Measurements from ENCODE around the gene GGA3.

GGA3 gene

DNA sequence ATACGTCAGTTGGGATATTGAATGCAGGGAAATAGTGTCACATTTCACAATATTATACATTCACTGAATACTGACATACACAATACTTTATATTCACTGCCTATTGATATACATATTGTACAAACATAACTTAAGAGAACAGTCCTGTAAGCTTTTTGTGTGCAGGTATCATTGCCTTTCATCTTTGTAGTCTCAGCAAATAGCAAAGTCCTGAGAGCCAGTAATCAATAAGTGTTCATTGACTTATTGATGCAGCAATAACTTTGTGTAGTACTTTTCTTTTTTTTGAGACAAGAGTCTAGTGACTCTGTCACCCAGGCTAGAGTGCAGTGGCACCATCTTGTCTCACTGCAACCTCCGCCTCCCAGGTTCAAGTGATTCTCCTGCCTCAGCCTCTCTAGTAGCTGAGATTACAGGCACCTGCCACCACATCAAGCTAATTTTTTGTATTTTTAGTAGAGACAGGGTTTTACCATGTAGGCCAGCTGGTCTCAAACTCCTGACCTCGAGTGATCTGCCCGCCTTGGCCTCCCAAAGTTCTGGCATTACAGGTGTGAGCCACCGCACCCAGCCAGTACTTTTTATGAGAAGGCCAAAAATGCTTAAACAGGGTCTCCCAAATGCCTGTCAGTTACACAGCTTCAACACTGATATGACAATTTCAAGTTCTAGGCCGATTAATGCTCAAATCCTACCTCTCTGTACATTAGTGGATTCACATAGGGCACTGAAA, 61.4 kb downstream of the GGA3 start:
- TF ChIP-seq TAF1 (IDR thresholded peaks at IDR 0.05; ENCODE audit: low read depth): no peak
- no peak for TF ChIP-seq NFIC (IDR thresholded peaks at IDR 0.05)
- no peak for TF ChIP-seq EGR1 (IDR thresholded peaks at IDR 0.05)

DNA sequence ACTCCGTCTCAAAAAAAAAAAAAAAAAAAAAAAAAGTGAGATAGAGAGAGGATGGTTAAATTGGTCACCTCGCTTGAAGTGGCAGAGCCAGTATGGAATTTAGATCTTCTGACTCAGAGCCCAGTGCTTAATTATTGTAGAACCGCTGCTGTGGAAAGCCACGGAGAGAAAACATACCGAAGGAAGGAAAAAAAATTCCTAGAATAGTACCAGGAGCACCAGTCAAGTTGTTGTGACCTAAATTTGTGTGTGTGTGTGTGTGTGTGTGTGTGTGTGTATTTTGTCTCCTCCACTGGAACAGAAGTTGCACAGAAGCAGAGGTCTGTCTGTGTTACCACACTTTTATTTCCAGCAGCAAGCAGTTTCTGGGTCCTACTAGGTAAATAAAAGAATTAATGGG, 66.5 kb downstream of the GGA3 start:
- no peak for TF ChIP-seq TCF12 (IDR thresholded peaks at IDR 0.05; ENCODE audit: low read depth)
- no peak for TF ChIP-seq CREB1 (IDR thresholded peaks at IDR 0.05; ENCODE audit: low read depth)
- no peak for TF ChIP-seq EP300 (IDR thresholded peaks at IDR 0.05; ENCODE audit: borderline replicate concordance)
- no peak for TF ChIP-seq CEBPB (IDR thresholded peaks at IDR 0.05)
- no peak for TF ChIP-seq ZBTB7A (IDR thresholded peaks at IDR 0.05; ENCODE audit: low read depth)
- TF ChIP-seq, protein P1, sequence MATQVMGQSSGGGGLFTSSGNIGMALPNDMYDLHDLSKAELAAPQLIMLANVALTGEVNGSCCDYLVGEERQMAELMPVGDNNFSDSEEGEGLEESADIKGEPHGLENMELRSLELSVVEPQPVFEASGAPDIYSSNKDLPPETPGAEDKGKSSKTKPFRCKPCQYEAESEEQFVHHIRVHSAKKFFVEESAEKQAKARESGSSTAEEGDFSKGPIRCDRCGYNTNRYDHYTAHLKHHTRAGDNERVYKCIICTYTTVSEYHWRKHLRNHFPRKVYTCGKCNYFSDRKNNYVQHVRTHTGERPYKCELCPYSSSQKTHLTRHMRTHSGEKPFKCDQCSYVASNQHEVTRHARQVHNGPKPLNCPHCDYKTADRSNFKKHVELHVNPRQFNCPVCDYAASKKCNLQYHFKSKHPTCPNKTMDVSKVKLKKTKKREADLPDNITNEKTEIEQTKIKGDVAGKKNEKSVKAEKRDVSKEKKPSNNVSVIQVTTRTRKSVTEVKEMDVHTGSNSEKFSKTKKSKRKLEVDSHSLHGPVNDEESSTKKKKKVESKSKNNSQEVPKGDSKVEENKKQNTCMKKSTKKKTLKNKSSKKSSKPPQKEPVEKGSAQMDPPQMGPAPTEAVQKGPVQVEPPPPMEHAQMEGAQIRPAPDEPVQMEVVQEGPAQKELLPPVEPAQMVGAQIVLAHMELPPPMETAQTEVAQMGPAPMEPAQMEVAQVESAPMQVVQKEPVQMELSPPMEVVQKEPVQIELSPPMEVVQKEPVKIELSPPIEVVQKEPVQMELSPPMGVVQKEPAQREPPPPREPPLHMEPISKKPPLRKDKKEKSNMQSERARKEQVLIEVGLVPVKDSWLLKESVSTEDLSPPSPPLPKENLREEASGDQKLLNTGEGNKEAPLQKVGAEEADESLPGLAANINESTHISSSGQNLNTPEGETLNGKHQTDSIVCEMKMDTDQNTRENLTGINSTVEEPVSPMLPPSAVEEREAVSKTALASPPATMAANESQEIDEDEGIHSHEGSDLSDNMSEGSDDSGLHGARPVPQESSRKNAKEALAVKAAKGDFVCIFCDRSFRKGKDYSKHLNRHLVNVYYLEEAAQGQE (IDR thresholded peaks at IDR 0.05; ENCODE audit: low read depth): no peak
- no peak for TF ChIP-seq YY1 (IDR thresholded peaks at IDR 0.05; ENCODE audit: low read depth)

DNA sequence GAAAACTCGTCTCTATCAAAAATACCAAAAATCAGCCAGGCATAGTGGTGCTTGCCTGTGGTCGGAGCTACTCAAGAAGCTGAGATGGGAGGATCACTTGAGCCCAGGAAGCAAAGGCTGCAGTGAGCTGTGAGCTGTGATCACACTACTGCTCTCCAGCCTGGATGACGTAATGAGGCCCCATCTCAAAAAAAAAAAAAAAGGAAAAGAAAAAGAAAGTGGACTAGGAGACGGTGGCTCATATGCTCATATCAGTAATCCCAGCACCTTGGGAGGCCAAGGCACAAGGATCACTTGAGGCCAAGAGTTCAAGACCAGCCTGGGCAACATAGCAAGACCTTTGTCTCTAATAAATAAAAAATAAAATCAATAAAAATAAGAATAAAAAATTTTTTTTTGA, 69.8 kb downstream of the GGA3 start:
- TF ChIP-seq ZBTB7A (IDR thresholded peaks at IDR 0.05; ENCODE audit: low read depth) (no peak), CEBPB (IDR thresholded peaks at IDR 0.05) (no peak; the same call in 1 of the 2 replicates), TCF12 (IDR thresholded peaks at IDR 0.05; ENCODE audit: low read depth) (no peak), CREB1 (IDR thresholded peaks at IDR 0.05; ENCODE audit: low read depth) (no peak), EGR1 (IDR thresholded peaks at IDR 0.05) (no peak), TEAD4 (IDR thresholded peaks at IDR 0.05) (no peak), NFIC (IDR thresholded peaks at IDR 0.05) (no peak)
- TF ChIP-seq, protein P1 (IDR thresholded peaks at IDR 0.05; ENCODE audit: low read depth): no peak

DNA sequence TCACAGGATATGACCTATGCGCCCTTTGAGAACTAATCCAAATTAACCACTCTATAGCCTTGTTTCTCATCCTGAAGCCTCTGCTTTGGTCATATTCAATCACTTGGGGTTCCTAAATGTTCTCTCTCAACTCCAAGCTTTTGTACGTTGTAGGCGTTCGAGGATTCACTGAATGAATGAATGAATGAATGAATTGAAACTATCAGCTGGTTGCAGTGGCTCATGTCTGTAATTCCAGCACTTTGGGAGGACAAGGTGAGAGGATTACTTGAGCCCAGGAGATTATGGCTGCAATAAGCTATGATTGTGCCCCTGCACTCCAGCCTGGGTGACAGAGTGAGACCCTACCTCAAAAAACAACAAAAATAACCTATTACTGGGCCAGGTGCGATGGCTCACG, 72.8 kb downstream of the GGA3 start:
- TF ChIP-seq NFIC (IDR thresholded peaks at IDR 0.05) (no peak), TEAD4 (IDR thresholded peaks at IDR 0.05) (no peak), EP300 (IDR thresholded peaks at IDR 0.05; ENCODE audit: borderline replicate concordance) (no peak), TAF1 (IDR thresholded peaks at IDR 0.05; ENCODE audit: low read depth) (no peak), RAD21 (IDR thresholded peaks at IDR 0.05; ENCODE audit: low read depth) (no peak), CEBPB (IDR thresholded peaks at IDR 0.05) (no peak), TCF12 (IDR thresholded peaks at IDR 0.05; ENCODE audit: low read depth) (no peak), EGR1 (IDR thresholded peaks at IDR 0.05) (no peak), ZBTB7A (IDR thresholded peaks at IDR 0.05; ENCODE audit: low read depth) (no peak), YY1 (IDR thresholded peaks at IDR 0.05; ENCODE audit: low read depth) (no peak), CREB1 (IDR thresholded peaks at IDR 0.05; ENCODE audit: low read depth) (no peak), FOXM1 (IDR thresholded peaks at IDR 0.05; ENCODE audit: borderline replicate concordance, low read depth) (no peak)
- TF ChIP-seq, protein P1 (IDR thresholded peaks at IDR 0.05; ENCODE audit: low read depth): no peak
- TF ChIP-seq, protein P2, sequence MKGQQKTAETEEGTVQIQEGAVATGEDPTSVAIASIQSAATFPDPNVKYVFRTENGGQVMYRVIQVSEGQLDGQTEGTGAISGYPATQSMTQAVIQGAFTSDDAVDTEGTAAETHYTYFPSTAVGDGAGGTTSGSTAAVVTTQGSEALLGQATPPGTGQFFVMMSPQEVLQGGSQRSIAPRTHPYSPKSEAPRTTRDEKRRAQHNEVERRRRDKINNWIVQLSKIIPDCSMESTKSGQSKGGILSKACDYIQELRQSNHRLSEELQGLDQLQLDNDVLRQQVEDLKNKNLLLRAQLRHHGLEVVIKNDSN (IDR thresholded peaks at IDR 0.05): no peak
- TF ChIP-seq, protein P3, sequence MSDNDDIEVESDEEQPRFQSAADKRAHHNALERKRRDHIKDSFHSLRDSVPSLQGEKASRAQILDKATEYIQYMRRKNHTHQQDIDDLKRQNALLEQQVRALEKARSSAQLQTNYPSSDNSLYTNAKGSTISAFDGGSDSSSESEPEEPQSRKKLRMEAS (IDR thresholded peaks at IDR 0.05): no peak
